NCI-H2227 treated with DMSO at 0.1 percent for 48 hours (cell line): ENCODE results near the gene NECAB3.
A peak's percentile ranks its signal among the peaks of the same experiment; 100 is the strongest.
"Not testable (repeated sequence)": the region's sequence is repeated elsewhere in the genome, so short reads cannot be mapped to it uniquely, and the experiment has no call there.

Source experiments
- DNase-seq: peaks from one replicate; lab custom pipeline; 2025; lab: John Stamatoyannopoulos, UW

NECAB3 gene

DNA sequence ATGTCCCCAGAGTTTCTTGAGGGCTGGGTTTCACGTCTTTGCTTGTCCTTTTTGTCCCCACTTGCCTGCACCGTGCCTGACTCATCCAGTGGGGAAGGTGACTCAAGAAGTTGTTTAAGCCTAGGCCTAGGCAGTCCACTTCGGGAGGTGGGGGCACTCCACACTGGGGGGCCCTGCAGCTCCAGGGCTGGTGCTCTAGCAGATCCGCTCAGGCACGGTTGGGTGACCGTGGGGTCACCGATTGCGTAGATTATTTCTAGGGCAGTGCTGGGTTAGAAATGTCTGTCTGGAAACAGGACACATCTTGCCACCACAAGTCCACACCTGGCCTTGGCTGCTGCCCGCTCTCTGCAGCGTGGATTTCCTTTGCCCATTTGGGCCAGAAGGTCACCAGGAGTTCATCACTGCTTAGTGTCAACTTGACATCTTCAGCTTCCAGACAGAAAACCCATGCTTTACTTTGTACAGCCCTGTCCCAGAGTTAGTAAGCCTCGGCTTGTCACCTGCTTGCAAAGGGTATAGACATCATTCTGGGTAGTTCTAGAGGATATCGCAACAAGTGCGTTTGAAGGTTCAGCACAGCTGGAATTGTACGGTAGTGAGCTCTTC is 25.7 kb downstream of the NECAB3 start:
- DNase-seq, result no peak

DNA sequence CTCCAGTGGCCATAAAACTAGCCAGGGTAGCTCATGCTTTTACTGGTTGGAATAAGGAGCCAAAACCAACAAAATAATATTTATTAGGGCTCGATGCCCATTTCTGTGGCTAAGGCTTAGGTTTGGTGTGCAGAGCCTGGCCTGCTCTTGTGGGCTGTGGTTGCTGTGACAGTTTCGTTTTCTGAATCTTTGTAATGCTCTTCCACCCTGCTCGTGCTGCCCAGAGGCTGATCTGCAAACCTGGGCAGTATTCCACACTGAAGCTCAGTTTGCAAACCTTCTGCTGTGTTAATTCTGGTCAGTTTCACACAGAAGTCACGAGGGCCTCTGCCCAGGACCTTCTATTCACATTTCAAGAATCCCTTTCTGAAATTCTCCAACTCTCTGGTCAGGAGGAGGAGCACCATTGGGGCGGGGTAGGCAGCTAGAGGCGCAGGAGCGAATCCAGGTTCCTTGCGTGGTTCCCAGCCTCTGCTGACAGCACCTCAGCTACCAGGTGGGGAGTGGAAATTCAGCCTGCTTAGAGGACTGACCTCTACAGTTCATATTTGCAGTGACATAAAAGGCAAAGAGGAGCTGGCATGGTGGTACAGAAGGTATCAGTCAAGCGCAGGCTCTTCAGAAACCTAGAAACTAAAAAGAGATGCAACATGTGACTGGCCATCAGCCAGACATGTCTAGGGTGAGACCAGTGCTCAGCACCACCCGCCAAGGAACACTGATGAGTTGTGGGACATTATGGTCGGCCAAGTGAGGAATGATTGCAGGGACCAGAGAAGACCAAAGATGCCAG is 26.4 kb downstream of the NECAB3 start:
- no peak for DNase-seq

GRCh38 chr20:33646959-33647602 is 27.1 kb downstream of the NECAB3 start:
- DNase-seq, result not testable (repeated sequence)

DNA sequence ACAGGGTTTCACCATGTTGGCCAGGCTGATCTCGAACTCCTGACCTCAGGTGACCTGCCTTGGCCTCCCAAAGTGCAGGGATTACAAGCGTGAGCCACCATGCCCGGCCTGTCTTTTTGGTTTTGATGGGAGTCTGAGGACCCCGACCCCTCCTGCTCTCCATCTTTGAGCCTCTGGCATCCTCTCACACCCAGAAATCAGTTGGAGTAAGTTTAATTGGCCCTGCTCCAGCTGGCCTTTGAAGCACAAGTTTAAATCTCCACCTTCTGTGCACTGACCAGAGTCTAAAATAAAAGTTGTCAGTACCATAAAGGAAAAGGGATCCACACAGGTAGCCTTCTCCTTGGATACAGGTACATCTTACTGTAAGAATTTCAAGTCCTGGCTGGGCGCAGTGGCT is 28.0 kb downstream of the NECAB3 start:
- DNase-seq, result no peak

- DNase-seq, result no peak
These were observed 28.8 kb downstream of the NECAB3 start for GRCh38 chr20:33645396-33645795.

DNA sequence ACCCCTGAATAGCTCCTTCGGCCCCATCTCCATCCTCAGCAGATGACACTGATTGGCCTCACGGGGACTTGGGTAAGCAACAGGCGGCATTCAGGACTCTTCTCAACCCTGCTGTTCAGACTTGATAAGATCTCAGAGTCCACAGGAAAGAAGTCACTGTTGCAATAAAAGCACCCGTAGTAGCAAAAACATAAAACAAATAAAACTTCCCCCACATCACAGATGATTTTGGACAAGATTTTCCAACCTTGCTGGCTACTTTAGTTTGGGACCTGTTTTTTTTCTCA is 29.2 kb downstream of the NECAB3 start:
- DNase-seq, result no peak

DNA sequence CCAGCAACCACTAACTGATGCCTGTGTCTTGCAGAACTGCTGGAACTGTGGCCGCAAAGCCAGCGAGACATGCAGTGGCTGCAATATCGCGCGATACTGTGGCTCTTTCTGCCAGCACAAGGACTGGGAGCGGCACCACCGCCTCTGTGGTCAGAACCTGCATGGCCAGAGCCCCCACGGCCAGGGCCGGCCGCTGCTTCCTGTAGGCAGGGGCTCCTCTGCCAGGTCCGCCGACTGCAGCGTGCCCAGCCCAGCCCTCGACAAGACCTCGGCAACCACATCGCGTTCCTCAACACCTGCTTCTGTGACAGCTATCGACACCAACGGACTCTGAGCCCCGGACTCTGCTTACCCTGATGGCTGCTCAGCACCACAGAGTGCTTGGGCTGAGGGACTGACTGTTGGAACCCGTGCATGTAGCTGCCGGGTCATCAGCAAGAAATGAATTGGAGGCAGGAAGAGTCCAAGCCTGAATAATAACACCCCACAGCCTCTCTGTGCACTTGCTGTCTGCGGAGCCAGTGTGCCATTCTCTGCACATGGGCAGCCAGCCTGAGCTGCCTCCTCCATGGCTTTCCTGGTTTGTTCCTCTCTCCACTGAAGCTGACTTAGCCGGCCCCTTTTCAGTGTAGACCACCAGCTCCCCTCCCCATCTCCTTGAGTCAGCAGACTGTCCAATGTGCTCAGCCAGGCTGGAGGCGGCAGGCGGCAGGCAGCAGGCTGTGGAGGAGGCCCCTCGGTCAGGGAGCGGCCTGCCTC is 29.7 kb downstream of the NECAB3 start:
- DNase-seq, result no peak

DNA sequence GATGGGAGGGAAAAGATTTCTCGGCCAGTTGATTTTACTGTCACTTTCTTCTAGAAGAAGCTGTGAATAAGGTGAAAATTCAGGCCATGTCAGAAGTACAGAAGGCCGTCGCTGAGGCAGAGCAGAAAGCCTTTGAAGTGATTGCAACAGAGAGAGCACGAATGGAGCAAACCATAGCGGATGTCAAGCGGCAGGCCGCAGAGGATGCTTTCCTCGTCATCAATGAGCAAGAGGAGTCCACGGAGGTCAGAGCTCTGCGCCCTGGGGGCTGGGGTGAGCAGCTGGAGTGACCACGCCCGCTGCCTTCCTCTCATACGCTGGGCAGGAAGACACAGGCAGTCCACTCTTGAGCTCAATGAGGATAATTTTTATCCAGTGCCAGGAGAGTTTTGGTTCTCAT is 33.9 kb downstream of the NECAB3 start:
- DNase-seq, result no peak

GRCh38 chr20:33636776-33637175 is 37.5 kb downstream of the NECAB3 start:
- no peak for DNase-seq

DNA sequence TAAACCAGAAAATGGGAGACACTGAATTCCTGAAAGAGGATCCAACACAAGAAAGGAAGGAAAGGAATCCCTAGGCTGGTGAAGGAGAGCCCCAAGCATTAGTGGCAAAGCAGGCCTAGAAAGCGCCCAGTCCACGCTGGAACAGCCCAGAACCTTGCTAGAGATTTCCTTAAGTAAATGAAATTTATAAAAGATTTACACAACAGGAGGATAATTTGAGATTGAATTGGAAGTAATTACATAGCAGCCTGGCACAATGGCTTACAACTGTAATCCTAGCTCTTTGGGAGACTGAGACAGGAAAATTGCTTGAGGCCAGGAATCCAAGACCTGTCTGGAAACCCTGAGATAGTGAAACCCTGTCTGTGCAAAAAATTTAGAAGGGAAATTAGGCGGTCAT is 38.9 kb downstream of the NECAB3 start:
- peak; percentile 64 for DNase-seq

- not testable (repeated sequence) for DNase-seq
These were observed 42.3 kb downstream of the NECAB3 start for GRCh38 chr20:33631910-33632309.

DNA sequence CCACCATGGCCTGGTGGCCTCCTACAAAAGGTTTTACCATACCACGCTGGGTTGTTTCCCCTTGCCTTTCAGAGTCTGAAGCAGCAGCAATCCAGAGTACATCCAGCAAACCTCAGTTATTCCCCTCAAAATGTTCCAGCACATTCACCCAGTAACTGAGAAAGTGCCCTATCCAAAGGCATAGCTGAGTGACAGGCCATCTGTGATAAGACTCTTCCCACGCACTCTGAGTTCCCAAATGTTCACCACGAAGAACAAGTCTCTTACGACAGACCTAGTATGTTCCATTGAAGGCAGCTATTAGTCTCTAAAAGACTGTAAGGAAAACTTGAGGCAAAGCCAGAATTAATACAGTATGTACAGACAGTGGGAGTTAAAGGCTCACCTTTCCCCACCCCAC is 43.7 kb downstream of the NECAB3 start:
- DNase-seq, result no peak

DNA sequence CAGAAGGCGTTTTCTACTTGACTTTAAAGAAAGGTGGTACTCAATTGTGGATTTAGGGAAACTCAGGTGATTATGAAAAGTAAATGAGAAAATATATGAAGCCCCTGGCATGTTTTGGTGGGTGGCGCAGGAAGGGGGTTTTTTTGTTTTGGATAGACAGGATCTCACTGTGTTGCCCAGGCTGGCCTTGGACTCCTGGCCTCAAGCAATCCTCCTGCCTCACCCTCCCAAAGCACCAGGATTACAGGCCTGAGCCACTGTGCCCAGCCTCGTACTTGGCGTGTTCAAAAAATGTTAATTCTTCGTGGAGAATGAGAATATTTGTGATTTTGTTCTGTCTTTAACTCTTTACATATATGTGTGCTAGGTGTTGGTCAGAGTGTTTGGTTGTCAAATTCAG is 44.2 kb downstream of the NECAB3 start:
- no peak for DNase-seq

GRCh38 chr20:33629533-33629932 is 44.7 kb downstream of the NECAB3 start:
- no peak for DNase-seq

- DNase-seq, result no peak
These were observed 46.5 kb downstream of the NECAB3 start for GRCh38 chr20:33627577-33628216.

- DNase-seq, result no peak
These were observed 48.0 kb downstream of the NECAB3 start for GRCh38 chr20:33626190-33626589.

- no peak for DNase-seq
These were observed 49.8 kb downstream of the NECAB3 start for GRCh38 chr20:33624399-33624798.

DNA sequence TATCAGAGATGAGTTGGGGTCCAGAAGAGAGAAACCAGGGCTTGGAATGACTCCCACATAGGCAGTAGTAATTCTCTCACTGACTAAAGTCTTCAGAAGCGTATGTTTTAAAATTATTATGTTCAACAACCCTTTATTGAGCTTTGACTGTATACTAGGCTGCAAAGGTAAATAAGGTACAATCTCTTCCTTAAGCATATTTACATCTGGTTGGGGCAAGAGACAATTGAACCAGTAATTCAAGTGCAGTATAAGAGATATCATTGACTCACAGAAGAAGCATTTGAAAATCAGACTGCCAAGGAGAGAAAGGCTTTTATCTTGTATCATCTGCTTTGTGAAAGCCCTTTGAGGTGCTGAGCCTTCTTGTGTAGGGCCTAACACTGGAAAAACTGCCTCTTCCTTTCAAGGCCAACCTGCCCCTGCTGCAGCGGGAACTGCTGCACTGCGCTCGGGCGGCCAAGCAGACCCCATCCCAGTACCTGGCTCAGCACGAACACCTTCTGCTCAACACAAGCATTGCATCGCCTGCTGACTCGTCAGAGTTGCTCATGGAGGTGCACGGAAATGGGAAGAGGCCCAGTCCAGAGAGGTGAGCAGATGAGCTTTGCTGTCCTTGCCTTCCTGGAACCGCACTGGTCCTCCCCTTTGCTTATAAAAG is 51.4 kb downstream of the NECAB3 start:
- DNase-seq, result no peak

- DNase-seq, result no peak
These were observed 52.4 kb downstream of the NECAB3 start for GRCh38 chr20:33621717-33622400.

- DNase-seq, result no peak
These were observed 62.2 kb downstream of the NECAB3 start for GRCh38 chr20:33612001-33612400.

GRCh38 chr20:33611106-33611505 is 63.1 kb downstream of the NECAB3 start:
- no peak for DNase-seq
